Sigmoid colon (tissue), 4 donors: ENCODE measurements around the gene GRIP1.

Source experiments
- EP300 ChIP-seq, 4 donors: sonication (generic); formaldehyde crosslinking; IDR thresholded peaks; one replicate each; pipeline ENCODE4 v1.6.1; 2017; ENCODE audit warnings: antibody characterized with exemption in 4 of 4
- POLR2AphosphoS5 ChIP-seq, 4 donors: sonication (generic); formaldehyde crosslinking; IDR thresholded peaks; one replicate each; pipeline ENCODE4 v1.6.1; 2017; ENCODE audit warnings: antibody characterized with exemption in 4 of 4
- TF ChIP-seq, protein P1 (sequence below), 4 experiments: fragments of 450-650 bp in 3 of 4; fragments of 200-600 bp in 1 of 4; IDR thresholded peaks; one replicate each; pipeline ENCODE4 v1.5.1; 2016 to 2019; ENCODE audit warnings: antibody characterized with exemption in 4 of 4, mild to moderate bottlenecking in 3 of 4, moderate library complexity in 2 of 4

DNA sequence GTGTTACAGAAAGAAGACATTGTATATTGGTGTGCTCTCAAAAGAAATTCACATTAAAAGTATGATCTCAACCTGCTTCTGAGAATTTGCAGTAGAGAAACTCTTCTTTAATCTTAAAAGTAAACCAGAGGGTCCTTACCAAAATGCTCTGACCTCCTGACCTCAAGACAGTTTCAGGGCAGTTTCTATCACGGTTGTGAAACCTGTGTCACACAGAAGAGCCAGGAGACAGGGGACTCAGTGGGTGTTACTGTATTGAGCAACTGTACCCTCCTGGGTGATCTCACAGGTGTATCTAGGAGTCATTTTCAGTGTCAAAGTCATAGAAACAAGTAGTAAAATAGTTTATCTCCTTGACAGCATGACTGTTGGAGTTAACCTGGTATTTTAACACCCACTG, 178.0 kb downstream of the GRIP1 start:
- TF ChIP-seq, protein P1, sequence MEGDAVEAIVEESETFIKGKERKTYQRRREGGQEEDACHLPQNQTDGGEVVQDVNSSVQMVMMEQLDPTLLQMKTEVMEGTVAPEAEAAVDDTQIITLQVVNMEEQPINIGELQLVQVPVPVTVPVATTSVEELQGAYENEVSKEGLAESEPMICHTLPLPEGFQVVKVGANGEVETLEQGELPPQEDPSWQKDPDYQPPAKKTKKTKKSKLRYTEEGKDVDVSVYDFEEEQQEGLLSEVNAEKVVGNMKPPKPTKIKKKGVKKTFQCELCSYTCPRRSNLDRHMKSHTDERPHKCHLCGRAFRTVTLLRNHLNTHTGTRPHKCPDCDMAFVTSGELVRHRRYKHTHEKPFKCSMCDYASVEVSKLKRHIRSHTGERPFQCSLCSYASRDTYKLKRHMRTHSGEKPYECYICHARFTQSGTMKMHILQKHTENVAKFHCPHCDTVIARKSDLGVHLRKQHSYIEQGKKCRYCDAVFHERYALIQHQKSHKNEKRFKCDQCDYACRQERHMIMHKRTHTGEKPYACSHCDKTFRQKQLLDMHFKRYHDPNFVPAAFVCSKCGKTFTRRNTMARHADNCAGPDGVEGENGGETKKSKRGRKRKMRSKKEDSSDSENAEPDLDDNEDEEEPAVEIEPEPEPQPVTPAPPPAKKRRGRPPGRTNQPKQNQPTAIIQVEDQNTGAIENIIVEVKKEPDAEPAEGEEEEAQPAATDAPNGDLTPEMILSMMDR (IDR thresholded peaks at IDR 0.05), result no peak
- TF ChIP-seq EP300 (IDR thresholded peaks at IDR 0.05), result no peak
- TF ChIP-seq POLR2AphosphoS5 (IDR thresholded peaks at IDR 0.05), result no peak
